H1 (cell line): ENCODE measurements around the gene ST6GALNAC2. TPM values are rescaled to one million over a fixed set of nuclear protein-coding genes. Genes with fewer than 3 reads are reported as not detected.

ENCODE experiments used
- CTCF ChIA-PET: fragments of 300-600 bp; sonication (Branson Sonifier 250); formaldehyde crosslinking; loops from one replicate; lab custom pipeline; 2021; ENCODE audit not compliant: partially characterized antibody; lab: Charles Lee
- POLR2A ChIA-PET: fragments of 300-600 bp; sonication (Branson Sonifier 250); formaldehyde crosslinking; loops from one replicate; lab custom pipeline; 2021; ENCODE audit warnings: inconsistent platforms; ENCODE audit not compliant: partially characterized antibody; lab: Charles Lee
- DNase-seq, 2 experiments: peaks; one replicate each; pipeline versions ENCODE4 v3.0.0 to v3.0.0-alpha.2; 2010 to 2022; ENCODE audit warnings: low spot score in 2 of 2, low read depth in 1 of 2, mixed read lengths in 1 of 2
- FAIRE-seq: peaks from 2 replicates; lab custom pipeline; 2011; peaks lifted over from hg19 to GRCh38; lab: Jason Lieb, UNC
- H2AFZ ChIP-seq: 2 replicates; pipeline ENCODE4 v1.8.1; 2012; ENCODE audit warnings: low read length, inconsistent platforms
- H2AK5ac ChIP-seq: 2 replicates; pipeline ENCODE4 v1.6.1; 2013; ENCODE audit warnings: low read depth, low read length
- H2BK120ac ChIP-seq: replicated peaks from 2 replicates; pipeline ENCODE3; 2013; ENCODE audit warnings: low read depth, low read length, inconsistent platforms
- H2BK12ac ChIP-seq: 2 replicates; pipeline ENCODE4 v1.6.1; 2013; ENCODE audit warnings: low read depth, low read length
- H2BK15ac ChIP-seq: 2 replicates; pipeline ENCODE4 v1.6.1; 2013; ENCODE audit warnings: low read length
- H2BK20ac ChIP-seq: 2 replicates; pipeline ENCODE4 v1.6.1; 2013; ENCODE audit warnings: low read length
- H2BK5ac ChIP-seq: 2 replicates; pipeline ENCODE4 v1.6.1; 2013; ENCODE audit warnings: low read depth, low read length
- H3K14ac ChIP-seq: 2 replicates; pipeline ENCODE4 v1.6.1; 2013; ENCODE audit warnings: inconsistent platforms; ENCODE audit not compliant: insufficient read length
- H3K18ac ChIP-seq: 2 replicates; pipeline ENCODE4 v1.6.1; 2013; ENCODE audit warnings: low read length; ENCODE audit errors: extremely low read depth
- H3K23ac ChIP-seq: 2 replicates; pipeline ENCODE4 v1.6.1; 2013; ENCODE audit warnings: inconsistent platforms; ENCODE audit not compliant: insufficient read length
- H3K23me2 ChIP-seq: 2 replicates; pipeline ENCODE4 v1.6.1; 2013; ENCODE audit warnings: low read depth, low read length
- H3K27ac ChIP-seq: 2 replicates; pipeline ENCODE4 v1.6.1; 2011; ENCODE audit warnings: low read depth, low read length, inconsistent platforms
- H3K27me3 ChIP-seq, 4 experiments: replicated peaks in 1 of 4; 1 replicate in 1 of 4; 2 replicates in 3 of 4; pipeline versions ENCODE4 v1.6.1 to v1.8.1; 2011 to 2013; ENCODE audit warnings: low read length in 3 of 4, mild to moderate bottlenecking in 3 of 4, inconsistent platforms in 2 of 4, mixed read lengths in 2 of 4, moderate library complexity in 1 of 4; ENCODE audit not compliant: control insufficient read depth in 3 of 4, insufficient read depth in 3 of 4; ENCODE audit errors: extremely low read depth in 1 of 4
- H3K36me3 ChIP-seq, 4 experiments: 2 replicates each; pipeline versions ENCODE4 v1.6.1 to v1.8.1; 2011 to 2013; ENCODE audit warnings: mild to moderate bottlenecking in 4 of 4, low read length in 3 of 4, moderate library complexity in 2 of 4, control low read depth in 1 of 4, inconsistent platforms in 1 of 4; ENCODE audit not compliant: insufficient read depth in 4 of 4, control insufficient read depth in 2 of 4
- H3K4ac ChIP-seq: replicated peaks from 2 replicates; pipeline ENCODE3; 2013; ENCODE audit warnings: low read length, low read depth, mixed read lengths, inconsistent platforms; ENCODE audit not compliant: insufficient read length
- H3K4me1 ChIP-seq, 4 experiments: replicated peaks in 1 of 4; 1 replicate in 1 of 4; 2 replicates in 3 of 4; pipeline versions ENCODE4 v1.6.1 to v1.8.1; 2011 to 2013; ENCODE audit warnings: low read length in 3 of 4, inconsistent platforms in 2 of 4, mixed read lengths in 1 of 4; ENCODE audit not compliant: insufficient read depth in 4 of 4, control insufficient read depth in 3 of 4
- H3K4me2 ChIP-seq, 2 experiments: 2 replicates each; pipeline versions ENCODE4 v1.6.1 to v1.8.1; 2011 to 2013; ENCODE audit warnings: low read depth in 2 of 2, low read length in 2 of 2, control low read depth in 1 of 2, inconsistent platforms in 1 of 2, mild to moderate bottlenecking in 1 of 2; ENCODE audit not compliant: insufficient read depth in 1 of 2
- H3K4me3 ChIP-seq, 4 experiments: fragments of 200-600, 300-600 bp in 1 of 4; sonication (generic), shearing (Covaris generic), sonication (Bioruptor Twin) in 1 of 4; 2 replicates each; pipeline versions ENCODE4 v1.5.1 to v1.8.1; 2011 to 2016; ENCODE audit warnings: low read length in 4 of 4, low read depth in 3 of 4, control low read depth in 2 of 4, inconsistent platforms in 2 of 4, mild to moderate bottlenecking in 2 of 4, mixed read lengths in 1 of 4, moderate library complexity in 1 of 4; ENCODE audit not compliant: insufficient read depth in 2 of 4; ENCODE audit errors: extremely low read depth in 1 of 4
- H3K56ac ChIP-seq: replicated peaks from 2 replicates; pipeline ENCODE3; 2013; ENCODE audit warnings: low read depth, mild to moderate bottlenecking, mixed read lengths, low read length, inconsistent platforms; ENCODE audit not compliant: insufficient read length
- H3K79me1 ChIP-seq: 2 replicates; pipeline ENCODE4 v1.6.1; 2013; ENCODE audit warnings: low read depth, low read length, control low read depth
- H3K79me2 ChIP-seq, 2 experiments: 2 replicates each; pipeline versions ENCODE4 v1.6.1 to v1.8.1; 2012 to 2013; ENCODE audit warnings: low read length in 2 of 2, mild to moderate bottlenecking in 2 of 2, inconsistent platforms in 1 of 2; ENCODE audit not compliant: insufficient read depth in 2 of 2, control insufficient read depth in 1 of 2
- H3K9ac ChIP-seq, 4 experiments: replicated peaks in 1 of 4; 1 replicate in 1 of 4; 2 replicates in 3 of 4; pipeline versions ENCODE4 v1.6.1 to v1.8.1; 2011 to 2013; ENCODE audit warnings: low read depth in 3 of 4, low read length in 3 of 4, control low read depth in 2 of 4, mild to moderate bottlenecking in 2 of 4, moderate library complexity in 2 of 4, inconsistent platforms in 1 of 4; ENCODE audit errors: extremely low read depth in 1 of 4
- H3K9me3 ChIP-seq, 2 experiments: 2 replicates each; pipeline versions ENCODE4 v1.6.1 to v1.8.1; 2012 to 2013; ENCODE audit warnings: mild to moderate bottlenecking in 2 of 2, moderate library complexity in 2 of 2, control low read depth in 1 of 2, inconsistent platforms in 1 of 2, low read depth in 1 of 2, low read length in 1 of 2, mixed read lengths in 1 of 2; ENCODE audit not compliant: insufficient read depth in 2 of 2
- H4K20me1 ChIP-seq, 2 experiments: replicated peaks in 1 of 2; 2 replicates each; pipeline versions ENCODE3 to v1.8.1; 2011 to 2013; ENCODE audit warnings: inconsistent platforms in 2 of 2, low read length in 2 of 2, mild to moderate bottlenecking in 1 of 2; ENCODE audit not compliant: insufficient read depth in 2 of 2, control insufficient read depth in 1 of 2
- H4K5ac ChIP-seq: 2 replicates; pipeline ENCODE4 v1.6.1; 2013; ENCODE audit warnings: low read length, low read depth, mixed read lengths, inconsistent platforms; ENCODE audit not compliant: insufficient read length
- H4K8ac ChIP-seq: 2 replicates; pipeline ENCODE4 v1.8.0; 2013; ENCODE audit warnings: mild to moderate bottlenecking, moderate library complexity, low read length, inconsistent platforms; ENCODE audit not compliant: insufficient read depth; ENCODE audit errors: extremely low read depth
- H4K91ac ChIP-seq: replicated peaks from 2 replicates; pipeline ENCODE3; 2013; ENCODE audit warnings: low read length, mixed read lengths, inconsistent platforms; ENCODE audit not compliant: insufficient read length
- EZH2 ChIP-seq: fragments of 200-600 bp; sonication (generic); IDR thresholded peaks from 2 replicates; pipeline ENCODE4 v1.7.1; 2012; ENCODE audit warnings: low read depth, mild to moderate bottlenecking, moderate library complexity, low read length, inconsistent platforms; ENCODE audit not compliant: severe bottlenecking
- KDM4A ChIP-seq: IDR thresholded peaks from one replicate; pipeline ENCODE4 v1.7.1; 2012; ENCODE audit warnings: low read depth, mild to moderate bottlenecking, moderate library complexity, low read length, inconsistent platforms; ENCODE audit not compliant: severe bottlenecking
- SUZ12 ChIP-seq: fragments of 200-600 bp; sonication (generic); IDR thresholded peaks from 2 replicates; pipeline ENCODE4 v1.6.1; 2012; ENCODE audit warnings: mild to moderate bottlenecking, inconsistent platforms, low read length, moderate library complexity, mixed read lengths
- WGBS, 2 experiments: shearing (Covaris generic) in 1 of 2; methylation state at CpG; one replicate each; pipeline versions ENCODE4 v1.1.6 to v1.1.7; 2013 to 2015; ENCODE audit warnings: low lambda C conversion rate in 2 of 2, mixed read lengths in 2 of 2, inconsistent platforms in 1 of 2, low coverage in 1 of 2, missing lambda C conversion rate in 1 of 2; ENCODE audit not compliant: insufficient replicate concordance in 2 of 2, insufficient coverage in 1 of 2, insufficient read length in 1 of 2; ENCODE audit errors: extremely low coverage in 1 of 2, missing lambda C conversion rate in 1 of 2; 5-methylcytosine and 5-hydroxymethylcytosine counted together
- long read RNA-seq, 2 experiments: library from RNA in 1 of 2; library from capped mRNA in 1 of 2; stranded (forward); transcript quantifications; one replicate each; pipeline ENCODE4 v2.0.0, GENCODE V29; 2021; ENCODE audit warnings: inconsistent platforms in 1 of 2
- polyA minus RNA-seq, 3 experiments: library from RNA; depleted of rRNA, polyadenylated mRNA; stranded (reverse); fragments of >200 nt; gene quantifications; 1 replicate in 2 of 3; 2 replicates in 1 of 3; pipeline ENCODE4 v1.2.3, GENCODE V29; 2011
- polyA plus RNA-seq, 7 experiments: library from polyadenylated mRNA; depleted of rRNA in 3 of 7; stranded (reverse) in 5 of 7; unstranded in 2 of 7; fragments of >200 nt in 5 of 7; fragments of 200-250 nt in 2 of 7; gene quantifications; 1 replicate in 5 of 7; 2 replicates in 1 of 7; 4 replicates in 1 of 7; pipeline versions ENCODE4 v1.2.1 to v1.2.3, GENCODE V29; 2011 to 2013; ENCODE audit warnings: missing spikeins in 2 of 7, mixed read lengths in 2 of 7
- total RNA-seq: library from RNA; stranded (reverse); fragmentation: NEBNext Ultra II Directional; extraction: Animal tissue kit (Norgen Biotek cat#: 25700); gene quantifications from 2 replicates; pipeline ENCODE4 v1.2.1, GENCODE V29; 2021
- TF ChIP-seq, protein P1 (sequence below): IDR thresholded peaks from 2 replicates; pipeline ENCODE4 v1.6.1; 2011; ENCODE audit warnings: low read depth, mild to moderate bottlenecking, low read length; ENCODE audit not compliant: insufficient read depth

ST6GALNAC2 gene
- not detected in 2 replicates for total RNA-seq
- 0.09 TPM in 1 of 2 replicates, not detected in the other for polyA plus RNA-seq (2011; rRNA removed)
- polyA plus RNA-seq (2011; cell fraction: cytosol; rRNA removed) = not detected
- polyA plus RNA-seq (2011; cell fraction: nucleus; rRNA removed) = not detected
- polyA plus RNA-seq (2012, experiment 1 of 2) = not detected in 4 replicates
- polyA plus RNA-seq (2012, experiment 2 of 2) = not detected
- not detected for polyA plus RNA-seq (2013, experiment 1 of 2)
- polyA plus RNA-seq (2013, experiment 2 of 2) = not detected
- polyA minus RNA-seq (2011; rRNA and poly(A)+ RNA removed) = not detected in 2 replicates
- polyA minus RNA-seq (2011; cell fraction: cytosol; rRNA and poly(A)+ RNA removed) = not detected
- polyA minus RNA-seq (2011; cell fraction: nucleus; rRNA and poly(A)+ RNA removed) = not detected
- long read RNA-seq, experiment 1 = 0 reads
- long read RNA-seq, experiment 2 = 0 reads

GRCh38 chr17:76585649-76586593, at the start of gene ST6GALNAC2:
Gene ST6GALNAC2 (minus strand): TSS chr17:76585860. CDS start chr17:76585808, 52 bp downstream.
- H2BK5ac ChIP-seq = no peak within 1 kb of the TSS
- no peak within 1 kb of the TSS for H3K27ac ChIP-seq
- no peaks in the 10 kb centered on the region for H3K79me1 ChIP-seq
- H3K23ac ChIP-seq = no peak within 1 kb of the TSS
- TF ChIP-seq EZH2 (peak; percentile 70), KDM4A (peak; percentile 40), SUZ12 (peak; percentile 79)
- TF ChIP-seq, protein P1, sequence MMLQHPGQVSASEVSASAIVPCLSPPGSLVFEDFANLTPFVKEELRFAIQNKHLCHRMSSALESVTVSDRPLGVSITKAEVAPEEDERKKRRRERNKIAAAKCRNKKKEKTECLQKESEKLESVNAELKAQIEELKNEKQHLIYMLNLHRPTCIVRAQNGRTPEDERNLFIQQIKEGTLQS = no peak
- H3K14ac ChIP-seq = no peak within 1 kb of the TSS
- ChIA-PET POLR2A (interaction anchor here (0.7 to 1.9 kb wide), 7 partner anchors 13 to 151 kb away, joined by 3 to 6 read pairs (median 3); no protein-coding TSS in a partner anchor), CTCF (interaction anchor here (0.5 to 2.6 kb wide), 15 partner anchors 10 to 1414 kb away, joined by 3 to 12 read pairs (median 4); no protein-coding TSS in a partner anchor)
- H3K56ac ChIP-seq = no peak within 1 kb of the TSS
- peak within 1 kb of the TSS; percentile 48; the same call in 1 of the 2 replicates for H3K18ac ChIP-seq
- peak within 1 kb of the TSS; percentile 94 for H2AFZ ChIP-seq
- peaks cover 0 to 22% (median 11%) of the 10 kb centered on the region in 4 experiments; a peak in 6 of 7 replicates for H3K4me1 ChIP-seq
- no peak within 1 kb of the TSS for H2BK120ac ChIP-seq
- H2BK15ac ChIP-seq = 0 out of 2 replicates have a peak within 1 kb of the TSS, but pooled peaks have one; percentile 12
- 0 out of 4 replicates have a peak, but pooled peaks cover 0 to 2% of the 10 kb centered on the region in 2 experiments for H3K9me3 ChIP-seq
- H3K4me2 ChIP-seq = peak within 1 kb of the TSS; percentile 87 to 99
- FAIRE-seq (no peak), DNase-seq (peak in 1 of 2 experiments; percentile 67)
- H3K36me3 ChIP-seq = peaks cover 0 to 9% (median 0%) of the 10 kb centered on the region in 4 experiments; a peak in 1 of 8 replicates
- no peak within 1 kb of the TSS for H4K8ac ChIP-seq
- no peak within 1 kb of the TSS for H2AK5ac ChIP-seq
- H4K20me1 ChIP-seq = peaks cover 0 to 2% of the 10 kb centered on the region in 2 experiments
- no peaks in the 10 kb centered on the region for H3K79me2 ChIP-seq
- H2BK12ac ChIP-seq = no peak within 1 kb of the TSS
- H2BK20ac ChIP-seq = no peak within 1 kb of the TSS
- H3K4ac ChIP-seq = no peak within 1 kb of the TSS
- H3K27me3 ChIP-seq = peaks cover 33 to 64% (median 52%) of the 10 kb centered on the region in 4 experiments
- no peak within 1 kb of the TSS for H4K5ac ChIP-seq
- no peak within 1 kb of the TSS for H4K91ac ChIP-seq
- peak within 1 kb of the TSS; percentile 42 to 81 (median 48) for H3K4me3 ChIP-seq
- H3K23me2 ChIP-seq = peaks cover 13% of the 10 kb centered on the region
- 0 out of 7 replicates have a peak within 1 kb of the TSS, but pooled peaks of 1 of the 4 experiments have one; percentile 26 for H3K9ac ChIP-seq
- WGBS, 2 experiments = 1% methylated on average over 73 of the region's 84 CpGs; no CpG with 5 or more reads in 1 of the 2 experiments
